Left colon (tissue), 2 donors: ENCODE data around the gene GNL3L. TPM values are rescaled to one million over a fixed set of nuclear protein-coding genes. Genes with fewer than 3 reads are reported as not detected.
"Not testable (repeated sequence)": the region's sequence is repeated elsewhere in the genome, so short reads cannot be mapped to it uniquely, and the experiment has no call there.

Source experiments
- ATAC-seq: fragments of 200-7000 bp; cut with Tn5 transposase; one replicate; pipeline ENCODE4 v1.9.1; 2020; ENCODE audit warnings: mild to moderate bottlenecking, moderate library complexity
- DNase-seq, 2 donors: peaks; one replicate each; pipeline ENCODE4 v3.0.0-alpha.2; 2020
- intact Hi-C, 2 donors: fragments of 100-400 bp; cut with DNase I in 1 of 2; cut with micrococcal nuclease in 1 of 2; formaldehyde crosslinking; loops; one replicate each; pipeline versions ENCODE4 v1.11.2 to v1.14.0; 2022; cut with DNase I, micrococcal nuclease
- total RNA-seq, 2 donors: library from RNA; stranded (reverse); fragmentation: NEBNext Ultra II Directional; extraction: Animal tissue kit (Norgen Biotek cat#: 25700); gene quantifications; one replicate each; pipeline ENCODE4 v1.2.1, GENCODE V29; 2021
- donor health status: DM: no; HTN: no; CAD: no.
- donor health status: DM: yes; HTN: yes; CAD: no.

The GNL3L gene
- total RNA-seq, 2 donors from 2014 or later, result 29.2 to 36.2 TPM

- no peak for DNase-seq
- intact Hi-C loops, result no loop called here
- ATAC-seq, result no peak
Observed at GRCh38 chrX:54550821-54551220, 20.8 kb downstream of the GNL3L start.

- no peak for DNase-seq
- no peak for ATAC-seq
- intact Hi-C loops, result no loop called here
Observed at GRCh38 chrX:54551801-54552200, 21.8 kb downstream of the GNL3L start.

- ATAC-seq, intact Hi-C loops, DNase-seq: not testable (repeated sequence)
Observed at GRCh38 chrX:54555006-54555405, 25.0 kb downstream of the GNL3L start.

GRCh38 chrX:54560411-54560810, 30.4 kb downstream of the GNL3L start:
- ATAC-seq (no peak), DNase-seq (no peak)
- intact Hi-C loops, result no loop called here

- ATAC-seq (no peak), DNase-seq (no peak)
- intact Hi-C loops, result no loop called here
Observed at GRCh38 chrX:54561622-54562021, 31.6 kb downstream of the GNL3L start.

GRCh38 chrX:54564936-54565335, 34.9 kb downstream of the GNL3L start:
- ATAC-seq (no peak), DNase-seq (no peak)
- intact Hi-C loops, result no loop called here

- no peak for DNase-seq
- no peak for ATAC-seq
- intact Hi-C loops, result no loop called here
Observed at GRCh38 chrX:54570332-54570731, 40.3 kb downstream of the GNL3L start.

- intact Hi-C loops, ATAC-seq, DNase-seq: not testable (repeated sequence)
Observed at GRCh38 chrX:54572641-54573040, 42.6 kb downstream of the GNL3L start.

- ATAC-seq (no peak), DNase-seq (no peak)
- intact Hi-C loops, result no loop called here
Observed at GRCh38 chrX:54597728-54598127, 67.7 kb downstream of the GNL3L start.

- intact Hi-C loops, result no loop called here
- ATAC-seq (no peak), DNase-seq (no peak)
Observed at GRCh38 chrX:54602563-54602962, 72.5 kb downstream of the GNL3L start.

Other genes with a start within 250 kb of the GNL3L start
- gene WNK3, start 172.2 kb upstream of the GNL3L start, total RNA-seq, result under 1 TPM; 0.06 to 0.61 TPM
- 10 to 100 TPM; 32.8 to 33.4 TPM for gene TSR2, start 89.8 kb upstream of the GNL3L start, total RNA-seq
- 1 to 10 TPM; 2.9 to 3.8 TPM for gene FGD1, start 34.0 kb upstream of the GNL3L start, total RNA-seq